ES-I3 (cell line): Measurements from ENCODE around the gene WDR35.
A peak's percentile ranks its signal among the peaks of the same experiment; 100 is the strongest.
"Not testable (repeated sequence)": the region's sequence is repeated elsewhere in the genome, so short reads cannot be mapped to it uniquely, and the experiment has no call there.

Source experiments
- H3K36me3 ChIP-seq: 2 replicates; pipeline ENCODE4 v1.6.1; 2013; ENCODE audit warnings: mild to moderate bottlenecking, low read length, control low read depth, moderate library complexity; ENCODE audit not compliant: insufficient read depth
- H3K4me1 ChIP-seq: 2 replicates; pipeline ENCODE4 v1.6.1; 2013; ENCODE audit warnings: mild to moderate bottlenecking, control low read depth, low read length; ENCODE audit not compliant: insufficient read depth
- H3K9ac ChIP-seq: 2 replicates; pipeline ENCODE4 v1.6.1; 2013; ENCODE audit warnings: low read depth, mild to moderate bottlenecking, low read length, moderate library complexity
- H3K9me3 ChIP-seq: 2 replicates; pipeline ENCODE4 v1.6.1; 2013; ENCODE audit warnings: mild to moderate bottlenecking, low read length, moderate library complexity; ENCODE audit not compliant: control insufficient read depth, insufficient read depth

WDR35 gene

GRCh38 chr2:19901442-19902215, 88.3 kb downstream of the WDR35 start, which contains the start of gene TTC32:
Gene TTC32 (minus strand): TSS chr2:19901983. CDS start chr2:19901854, 129 bp downstream.
- H3K9me3 ChIP-seq = no peaks in the 10 kb centered on the region
- peak within 1 kb of the TSS; percentile 91 for H3K9ac ChIP-seq
- no peaks in the 10 kb centered on the region; the same call in 1 of the 2 replicates for H3K4me1 ChIP-seq
- H3K36me3 ChIP-seq = no peaks in the 10 kb centered on the region

DNA sequence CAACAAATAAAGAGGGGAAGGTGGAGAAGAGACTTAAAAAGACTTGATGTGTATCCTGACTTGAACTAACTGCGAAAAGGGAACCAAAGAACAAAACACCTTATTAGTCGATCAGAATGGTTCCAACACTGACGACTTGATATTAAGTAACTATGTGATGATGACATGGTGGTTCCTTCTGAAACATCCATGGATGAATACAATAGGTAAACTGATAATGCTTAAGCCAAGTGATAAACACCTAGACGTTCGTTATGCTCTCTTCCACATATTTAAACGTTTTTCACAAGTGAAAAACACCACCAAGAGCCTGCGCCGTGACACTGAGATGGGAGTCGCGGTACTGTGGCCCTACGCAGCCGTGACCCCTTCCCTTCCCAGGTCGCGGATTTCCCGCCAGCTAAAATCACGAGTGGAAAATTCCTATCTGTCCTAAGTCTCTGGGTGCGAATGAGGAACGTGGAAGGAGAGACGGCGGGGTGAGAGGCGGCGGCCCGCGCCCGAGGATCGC, 88.9 kb downstream of the WDR35 start:
- no peaks in the 10 kb centered on the region; the same call in 1 of the 2 replicates for H3K4me1 ChIP-seq
- no peaks in the 10 kb centered on the region for H3K36me3 ChIP-seq
- H3K9ac ChIP-seq = peak overlapping the region; percentile 91
- H3K9me3 ChIP-seq = no peaks in the 10 kb centered on the region

DNA sequence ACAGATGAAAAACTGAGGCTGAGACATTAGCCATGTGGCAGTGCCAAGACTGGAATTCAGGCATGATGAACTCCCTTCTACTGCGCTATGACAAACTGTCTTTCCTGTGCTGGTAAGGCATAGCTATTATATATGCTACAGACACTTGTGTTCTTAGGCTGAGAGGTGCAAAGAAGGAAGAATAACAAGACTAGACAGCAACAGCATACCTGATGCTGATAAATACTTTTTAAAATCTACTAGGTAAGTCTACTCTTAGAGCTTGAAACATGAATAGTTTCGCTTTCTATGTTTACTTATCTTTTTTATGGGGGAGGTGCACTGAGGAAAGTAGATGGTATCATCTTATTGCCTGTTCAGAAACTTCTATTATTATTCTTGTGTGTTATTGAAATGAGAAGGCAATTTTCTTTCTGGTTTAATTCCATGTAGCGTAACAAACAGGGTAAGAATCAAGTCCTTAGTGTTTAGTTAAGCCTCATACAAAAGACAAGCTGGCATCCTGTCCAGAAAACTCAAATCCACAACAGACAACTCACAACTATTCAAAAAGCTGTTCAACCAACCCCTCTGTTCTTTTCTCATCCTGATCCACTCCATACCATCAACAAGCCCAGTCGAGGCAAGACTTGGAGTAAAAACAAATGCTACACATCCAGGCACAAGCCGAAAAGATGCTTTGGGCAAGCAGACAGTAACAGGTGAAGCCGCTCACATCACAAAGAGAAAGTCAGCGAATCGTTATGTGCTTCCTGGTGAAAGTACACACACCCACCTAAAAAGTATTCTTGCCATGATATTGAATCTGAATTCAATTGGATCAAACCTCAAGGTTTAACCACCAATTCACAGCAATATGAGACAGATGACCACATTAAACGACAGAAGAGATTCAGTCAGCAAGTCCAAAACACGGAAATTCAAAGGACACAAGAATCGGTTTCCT, 89.6 kb downstream of the WDR35 start:
- Histone ChIP-seq H3K36me3 (no peaks in the 10 kb centered on the region), H3K9me3 (no peaks in the 10 kb centered on the region), H3K4me1 (no peaks in the 10 kb centered on the region; the same call in 1 of the 2 replicates), H3K9ac (peak overlapping the region; percentile 91)

- H3K36me3 ChIP-seq = no peaks in the 10 kb centered on the region
- no peak overlapping the region for H3K9ac ChIP-seq
- H3K4me1 ChIP-seq = no peaks in the 10 kb centered on the region; the same call in 1 of the 2 replicates
- no peaks in the 10 kb centered on the region for H3K9me3 ChIP-seq
These were observed 91.1 kb downstream of the WDR35 start for GRCh38 chr2:19898592-19899329.

DNA sequence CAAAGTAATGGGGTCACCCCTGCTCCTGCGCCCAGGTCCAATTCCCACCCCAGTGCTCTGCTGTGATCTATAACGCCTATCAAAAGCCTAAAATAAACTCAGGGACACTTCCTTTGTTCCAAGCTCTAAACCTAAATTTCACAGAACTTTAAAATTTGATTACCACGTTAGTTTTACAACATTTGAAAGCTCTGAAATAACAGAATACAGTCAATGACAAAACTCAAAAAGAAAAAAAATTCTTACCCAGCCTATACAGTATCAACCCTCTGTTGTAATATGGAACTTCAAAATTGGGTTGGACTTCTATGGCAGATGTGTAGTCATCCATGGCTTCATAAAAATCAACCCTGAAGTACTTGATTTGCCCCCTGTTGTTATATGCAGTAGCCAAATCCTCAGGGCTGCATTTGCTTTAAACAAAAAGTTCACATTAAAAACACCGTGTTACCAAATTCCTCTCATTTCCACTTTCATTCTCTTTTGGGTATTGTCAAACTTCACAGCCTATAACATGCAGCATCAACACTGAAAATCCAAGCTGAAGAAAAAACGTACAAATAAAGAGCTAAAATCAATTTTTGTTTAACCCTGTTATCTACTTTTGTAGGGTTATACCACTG, 92.2 kb downstream of the WDR35 start:
- H3K9ac ChIP-seq = no peak overlapping the region

GRCh38 chr2:19895535-19895934, 94.4 kb downstream of the WDR35 start:
- H3K36me3 ChIP-seq = no peaks in the 10 kb centered on the region
- H3K9me3 ChIP-seq = no peaks in the 10 kb centered on the region
- no peak overlapping the region for H3K9ac ChIP-seq
- no peaks in the 10 kb centered on the region for H3K4me1 ChIP-seq

More for the DNA sequence above, 92.2 kb downstream of the WDR35 start:
- H3K9me3 ChIP-seq = no peaks in the 10 kb centered on the region
- H3K4me1 ChIP-seq = no peaks in the 10 kb centered on the region
- no peaks in the 10 kb centered on the region for H3K36me3 ChIP-seq

DNA sequence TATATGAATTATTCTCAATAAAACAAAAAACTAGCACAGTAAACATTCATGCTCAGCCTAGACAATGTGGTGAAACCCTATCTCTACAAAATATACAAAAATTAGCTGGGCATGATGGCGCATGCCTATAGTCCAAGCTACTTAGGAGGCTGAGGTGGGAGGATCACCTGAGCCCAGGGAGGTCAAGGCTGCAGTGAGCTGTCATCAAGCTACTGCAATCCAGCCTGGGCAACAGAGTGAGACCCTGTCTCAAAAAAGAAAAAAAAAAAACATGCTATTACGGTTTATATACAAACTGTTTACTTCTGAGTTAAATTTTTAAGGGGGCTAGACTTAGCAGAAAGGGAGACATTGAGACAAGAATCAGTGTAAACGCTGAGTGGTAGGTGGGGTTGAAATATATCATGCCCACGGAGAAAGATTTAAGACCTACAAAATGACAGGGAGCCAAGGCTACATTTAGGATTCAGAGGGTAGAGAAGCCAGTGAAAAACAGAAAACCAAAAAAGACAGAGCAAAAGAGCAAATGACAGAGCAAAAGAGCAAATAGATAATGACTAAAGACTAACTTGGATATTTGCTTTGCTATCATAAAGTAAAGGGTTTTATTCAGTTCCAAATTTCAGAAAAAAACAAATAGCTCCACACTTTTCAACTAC, 95.6 kb downstream of the WDR35 start:
- Histone ChIP-seq H3K9ac (no peak overlapping the region), H3K4me1 (no peaks in the 10 kb centered on the region), H3K36me3 (no peaks in the 10 kb centered on the region), H3K9me3 (no peaks in the 10 kb centered on the region)

GRCh38 chr2:19893520-19894133, 96.3 kb downstream of the WDR35 start:
- H3K36me3 ChIP-seq = no peaks in the 10 kb centered on the region

GRCh38 chr2:19891971-19892370, 97.9 kb downstream of the WDR35 start:
- H3K9ac ChIP-seq, H3K9me3 ChIP-seq, H3K36me3 ChIP-seq, H3K4me1 ChIP-seq: not testable (repeated sequence)

More at GRCh38 chr2:19893520-19894133, 96.3 kb downstream of the WDR35 start:
- H3K9me3 ChIP-seq = no peaks in the 10 kb centered on the region
- no peaks in the 10 kb centered on the region for H3K4me1 ChIP-seq
- H3K9ac ChIP-seq = no peak overlapping the region

DNA sequence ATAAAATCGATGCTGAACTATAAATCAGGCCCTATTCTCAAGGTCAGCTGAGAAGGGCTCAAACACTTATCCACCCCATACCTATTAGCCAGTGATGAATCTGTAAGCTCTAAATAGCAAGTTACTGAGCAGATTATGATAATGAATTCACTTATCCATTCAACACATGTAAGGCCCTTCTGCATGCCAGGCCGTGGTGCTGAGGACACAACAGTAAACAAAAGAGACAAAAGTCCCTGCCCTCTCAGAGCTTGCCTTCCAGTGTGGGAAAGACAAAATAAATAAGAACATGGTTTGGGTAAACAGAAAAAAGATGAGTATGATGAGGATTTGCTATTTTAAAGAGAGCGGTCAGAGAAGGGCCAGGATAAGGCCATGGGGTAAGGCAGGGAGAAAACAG, 99.8 kb downstream of the WDR35 start:
- Histone ChIP-seq H3K9ac (no peak overlapping the region), H3K4me1 (no peaks in the 10 kb centered on the region; the same call in 1 of the 2 replicates), H3K36me3 (no peaks in the 10 kb centered on the region), H3K9me3 (no peaks in the 10 kb centered on the region)

DNA sequence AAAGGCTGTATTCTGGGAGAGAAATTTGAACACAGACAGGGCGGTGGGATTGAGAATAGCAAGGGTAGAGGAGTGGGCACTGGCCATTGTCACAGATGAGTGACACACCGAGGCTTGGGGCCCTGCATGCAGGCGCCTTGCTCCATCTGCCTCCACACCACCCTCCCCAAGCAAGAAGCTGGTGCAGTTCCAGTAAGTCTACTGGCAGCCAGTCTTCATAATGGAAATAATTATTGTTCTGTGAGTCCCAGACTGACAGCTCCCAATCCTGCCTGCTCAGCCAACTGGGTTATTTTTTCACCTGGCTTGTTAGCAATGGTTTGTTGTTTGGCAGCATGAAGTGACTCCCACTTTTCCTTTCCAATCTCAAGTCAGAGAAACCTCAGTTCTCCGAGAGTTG, 101.1 kb downstream of the WDR35 start:
- H3K9me3 ChIP-seq = no peaks in the 10 kb centered on the region
- no peaks in the 10 kb centered on the region; the same call in 1 of the 2 replicates for H3K4me1 ChIP-seq
- H3K36me3 ChIP-seq = no peaks in the 10 kb centered on the region

DNA sequence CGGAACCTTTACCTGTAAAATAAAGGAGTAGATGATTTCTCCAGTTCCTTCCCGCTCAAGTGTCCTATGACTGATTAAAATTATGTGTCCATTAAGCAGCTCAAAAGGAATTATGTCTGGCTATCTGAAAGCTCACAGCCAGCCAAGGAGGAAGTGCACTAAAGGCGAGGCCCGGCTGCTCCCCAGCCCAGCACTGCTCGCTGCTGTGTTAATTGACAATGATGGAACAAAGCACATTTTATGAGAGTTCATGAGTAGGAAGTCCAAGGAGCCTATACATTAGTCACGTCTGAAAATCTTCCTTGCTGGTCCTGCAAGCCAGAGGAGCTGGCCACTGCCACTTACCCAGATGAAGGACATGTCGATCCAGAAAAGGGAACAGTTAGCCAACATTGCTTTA, 102.4 kb downstream of the WDR35 start:
- H3K4me1 ChIP-seq = no peaks in the 10 kb centered on the region; the same call in 1 of the 2 replicates
- H3K9ac ChIP-seq = no peak overlapping the region
- no peaks in the 10 kb centered on the region for H3K9me3 ChIP-seq
- no peaks in the 10 kb centered on the region for H3K36me3 ChIP-seq

More for the DNA sequence above, 101.1 kb downstream of the WDR35 start:
- no peak overlapping the region for H3K9ac ChIP-seq

DNA sequence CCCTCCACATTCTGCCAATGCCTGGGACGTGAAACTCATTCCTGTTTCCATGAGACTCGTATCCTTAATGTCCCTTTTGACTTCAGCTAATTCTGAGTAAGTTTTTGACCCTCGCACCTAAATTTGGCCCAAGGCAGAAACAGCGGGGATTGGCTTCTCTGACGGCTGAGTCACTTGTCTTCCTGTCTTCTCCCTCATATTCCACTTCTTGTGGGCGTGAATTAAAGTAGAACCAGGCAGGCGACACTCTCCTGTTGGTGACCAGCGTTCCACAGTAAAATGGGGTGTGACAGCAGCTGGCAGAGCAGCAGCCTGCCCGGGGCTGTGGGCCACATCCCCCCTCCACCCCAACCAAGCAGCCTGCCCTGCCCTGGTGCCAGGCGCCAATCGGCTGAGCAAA, 103.6 kb downstream of the WDR35 start:
- H3K4me1 ChIP-seq = no peaks in the 10 kb centered on the region; the same call in 1 of the 2 replicates
- H3K9ac ChIP-seq = no peak overlapping the region
- H3K36me3 ChIP-seq = no peaks in the 10 kb centered on the region
- no peaks in the 10 kb centered on the region for H3K9me3 ChIP-seq
